HepG2 (cell line): ENCODE data around the gene LRRC45. TPM values are rescaled to one million over a fixed set of nuclear protein-coding genes. Genes with fewer than 3 reads are reported as not detected.

Source experiments
- ATAC-seq: fragments of 200-7000 bp; cut with Tn5 transposase; 3 replicates; pipeline ENCODE4 v1.9.1; 2020; ENCODE audit warnings: mild to moderate bottlenecking, moderate library complexity
- BruUV-seq: library from RNA; stranded (reverse); fragments of 400-500 nt; replicated peaks from 2 replicates; lab custom pipeline; 2021; lab: Mats Ljungman, UMichigan
- CTCF ChIA-PET: fragments of 300-600 bp; formaldehyde crosslinking; extraction: SDS; loops from one replicate; lab custom pipeline; 2021; ENCODE audit warnings: low total read pairs, inconsistent platforms, low intra/inter-chr PET ratio; lab: Yijun Ruan, JAX
- POLR2A ChIA-PET: fragments of 350-600 bp; sonication (Branson Sonifier 250); formaldehyde crosslinking; loops from one replicate; lab custom pipeline; 2020; ENCODE audit warnings: antibody characterized with exemption, inconsistent platforms; lab: Yijun Ruan, JAX
- DNase-seq: peaks from one replicate; pipeline ENCODE4 v3.0.0-alpha.2; 2015; ENCODE audit warnings: low spot score
- FAIRE-seq: peaks from 3 replicates; lab custom pipeline; 2011; peaks lifted over from hg19 to GRCh38; lab: Jason Lieb, UNC
- H2AFZ ChIP-seq: one replicate; pipeline ENCODE4 v1.6.1; 2011; ENCODE audit warnings: low read length, inconsistent platforms
- H3K27ac ChIP-seq: fragments of 300-600 bp; 3 replicates; pipeline ENCODE4 v1.8.0; 2011; ENCODE audit warnings: mixed run types, mild to moderate bottlenecking, mixed read lengths, low read length, inconsistent platforms; ENCODE audit not compliant: insufficient read depth; ENCODE audit errors: extremely low read length
- H3K27me3 ChIP-seq, 2 experiments: fragments of 200-600 bp in 1 of 2; 2 replicates in 1 of 2; 3 replicates in 1 of 2; pipeline versions ENCODE4 v1.6.0 to v1.8.0; 2011; ENCODE audit warnings: low read length in 2 of 2, mild to moderate bottlenecking in 2 of 2, moderate library complexity in 2 of 2, inconsistent platforms in 1 of 2; ENCODE audit not compliant: insufficient read depth in 2 of 2, control insufficient read depth in 1 of 2
- H3K36me3 ChIP-seq, 2 experiments: fragments of 200-600 bp in 1 of 2; replicated peaks in 1 of 2; 2 replicates in 1 of 2; 3 replicates in 1 of 2; pipeline versions ENCODE4 v1.5.1 to v1.8.0; 2011; ENCODE audit warnings: low read length in 2 of 2, inconsistent platforms in 1 of 2; ENCODE audit not compliant: insufficient read depth in 2 of 2, control insufficient read depth in 1 of 2
- H3K4me1 ChIP-seq: 2 replicates; pipeline ENCODE4 v1.5.1; 2012; ENCODE audit warnings: low read length, inconsistent platforms; ENCODE audit not compliant: insufficient read depth
- H3K4me2 ChIP-seq: 2 replicates; pipeline ENCODE4 v1.6.0; 2011; ENCODE audit warnings: low read depth, low read length, inconsistent platforms
- H3K4me3 ChIP-seq, 3 experiments: fragments of 200-600 bp in 1 of 3; sonication (generic), shearing (Covaris generic) in 1 of 3; replicated peaks in 1 of 3; 2 replicates each; pipeline ENCODE4 v1.5.1; 2011 to 2016; ENCODE audit warnings: low read length in 3 of 3, inconsistent platforms in 2 of 3, low read depth in 2 of 3, mild to moderate bottlenecking in 2 of 3, control low read depth in 1 of 3, mixed read lengths in 1 of 3; ENCODE audit not compliant: insufficient read depth in 1 of 3
- H3K79me2 ChIP-seq: one replicate; pipeline ENCODE4 v1.6.1; 2011; ENCODE audit warnings: low read length, inconsistent platforms; ENCODE audit not compliant: insufficient read depth
- H3K9ac ChIP-seq: 2 replicates; pipeline ENCODE4 v1.6.0; 2011; ENCODE audit warnings: mild to moderate bottlenecking, low read depth, low read length, inconsistent platforms; ENCODE audit not compliant: insufficient read depth
- H3K9me3 ChIP-seq: 2 replicates; pipeline ENCODE4 v1.5.1; 2012; ENCODE audit warnings: mild to moderate bottlenecking, low read length
- H4K20me1 ChIP-seq: 2 replicates; pipeline ENCODE4 v1.6.0; 2011; ENCODE audit warnings: inconsistent platforms, mild to moderate bottlenecking, low read length, moderate library complexity; ENCODE audit not compliant: insufficient read depth
- ADNP ChIP-seq: sonication (generic); formaldehyde crosslinking; IDR thresholded peaks from 2 replicates; pipeline ENCODE4 v1.4.0; 2020; ENCODE audit warnings: missing genetic modification reagents
- AGO2 ChIP-seq: fragments of 200-400 bp; formaldehyde crosslinking; optimal IDR thresholded peaks from 2 replicates; pipeline ENCODE3; 2017; ENCODE audit warnings: mild to moderate bottlenecking, low read depth, low read length, moderate library complexity
- CREM ChIP-seq, 2 experiments: sonication (generic) in 1 of 2; formaldehyde crosslinking in 1 of 2; IDR thresholded peaks; 2 replicates each; pipeline versions ENCODE4 v1.4.0 to v1.6.1; 2016 to 2020; ENCODE audit warnings: antibody characterized with exemption in 1 of 2, mild to moderate bottlenecking in 1 of 2, missing genetic modification reagents in 1 of 2
- KLF12 ChIP-seq: sonication (generic); formaldehyde crosslinking; IDR thresholded peaks from 2 replicates; pipeline ENCODE4 v1.4.0; 2020; ENCODE audit warnings: missing genetic modification reagents, borderline replicate concordance
- MAFG ChIP-seq: sonication (generic); formaldehyde crosslinking; IDR thresholded peaks from 2 replicates; pipeline ENCODE4 v1.5.1; 2020; ENCODE audit warnings: mild to moderate bottlenecking, missing genetic modification reagents
- TP53 ChIP-seq: sonication (generic); formaldehyde crosslinking; conservative IDR thresholded peaks from 2 replicates; pipeline ENCODE4 v1.4.0; 2020; ENCODE audit warnings: missing genetic modification reagents
- YY1 ChIP-seq: IDR thresholded peaks from 2 replicates; pipeline ENCODE4 v1.6.1; 2011; ENCODE audit warnings: low read length, low read depth, moderate library complexity, mild to moderate bottlenecking; ENCODE audit not compliant: insufficient read depth, insufficient replicate concordance
- ZNF24 ChIP-seq: fragments of 450-650 bp; IDR thresholded peaks from 2 replicates; pipeline ENCODE4 v1.6.1; 2017; ENCODE audit warnings: antibody characterized with exemption, mild to moderate bottlenecking
- WGBS: methylation state at CpG from one replicate; pipeline ENCODE4 v1.1.6; 2017; ENCODE audit warnings: low lambda C conversion rate; 5-methylcytosine and 5-hydroxymethylcytosine counted together
- in situ Hi-C: cut with HindIII; loops from 2 replicates; pipeline ENCODE4 v1.10.0; 2017; ENCODE audit warnings: low pct_unique_long_range_greater_than_20kb; ENCODE audit not compliant: extremely low pct_ligation_motif_present
- intact Hi-C: fragments of 100-400 bp; cut with micrococcal nuclease; formaldehyde crosslinking; loops from one replicate; pipeline ENCODE4 v1.10.0; 2022; ENCODE audit not compliant: unreplicated experiment
- polyA plus RNA-seq, 8 experiments: library from polyadenylated mRNA; depleted of rRNA in 3 of 8; stranded (reverse) in 7 of 8; unstranded in 1 of 8; fragments of >200 nt; fragmentation: Illumina TruSeq in 4 of 8; extraction: Trizol in 4 of 8; gene quantifications; 2 replicates each; pipeline versions ENCODE4 v1.2.1 to v1.2.3, GENCODE V29; 2011 to 2016; ENCODE audit warnings: low read depth in 4 of 8, missing spikeins in 1 of 8, mixed read lengths in 1 of 8; ENCODE audit not compliant: insufficient read depth in 1 of 8
- total RNA-seq, 5 experiments: library from RNA; depleted of rRNA; stranded (reverse); fragments of >200 nt; fragmentation: Illumina TruSeq; extraction: Trizol; gene quantifications; 2 replicates each; pipeline ENCODE4 v1.2.3, GENCODE V29; 2016; ENCODE audit warnings: low read depth in 1 of 5
- TF ChIP-seq, protein P1 (sequence below): sonication (generic); formaldehyde crosslinking; IDR thresholded peaks from 2 replicates; pipeline ENCODE4 v1.4.0; 2020; ENCODE audit warnings: mild to moderate bottlenecking, missing genetic modification reagents
- TF ChIP-seq, protein P2 (sequence below): sonication (generic); formaldehyde crosslinking; IDR thresholded peaks from 2 replicates; pipeline ENCODE4 v1.5.1; 2020; ENCODE audit warnings: mild to moderate bottlenecking, missing genetic modification reagents, moderate library complexity
- TF ChIP-seq, protein P3 (sequence below): IDR thresholded peaks from 2 replicates; pipeline ENCODE4 v1.6.1; 2016; ENCODE audit warnings: low read depth
- TF ChIP-seq, protein P4 (sequence below): sonication (generic); formaldehyde crosslinking; conservative IDR thresholded peaks from 2 replicates; pipeline ENCODE4 v1.4.0; 2020; ENCODE audit warnings: missing genetic modification reagents

Gene LRRC45
- total and polyA plus RNA-seq, 2 of the 13 experiments (the other 11 are each of a cell fraction or from before 2014, with no cell fraction given): 11.6 to 48.1 TPM

DNA sequence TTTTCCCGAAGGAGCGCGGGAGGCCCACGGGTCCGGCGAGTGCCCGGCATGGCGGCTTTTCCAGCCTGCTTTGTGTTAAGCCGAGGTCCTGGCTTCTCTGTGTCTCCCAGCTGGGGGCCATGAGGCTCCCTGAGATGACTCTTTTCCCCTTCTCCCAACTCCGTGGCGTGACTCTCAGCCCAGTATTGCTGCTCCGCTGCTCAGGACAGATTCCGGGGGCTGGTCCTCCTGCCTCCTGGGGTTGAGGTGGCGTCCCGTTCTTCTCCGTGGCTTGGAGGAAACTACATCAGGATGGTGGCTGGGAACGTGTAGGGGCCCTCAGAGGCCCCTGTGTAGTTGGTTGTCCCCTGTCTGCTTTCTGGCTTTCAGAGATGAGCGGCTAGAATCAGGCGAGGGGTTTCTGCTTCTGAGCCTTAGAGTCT is 29.5 kb downstream of the LRRC45 start (continued):
- TF ChIP-seq, protein P1, sequence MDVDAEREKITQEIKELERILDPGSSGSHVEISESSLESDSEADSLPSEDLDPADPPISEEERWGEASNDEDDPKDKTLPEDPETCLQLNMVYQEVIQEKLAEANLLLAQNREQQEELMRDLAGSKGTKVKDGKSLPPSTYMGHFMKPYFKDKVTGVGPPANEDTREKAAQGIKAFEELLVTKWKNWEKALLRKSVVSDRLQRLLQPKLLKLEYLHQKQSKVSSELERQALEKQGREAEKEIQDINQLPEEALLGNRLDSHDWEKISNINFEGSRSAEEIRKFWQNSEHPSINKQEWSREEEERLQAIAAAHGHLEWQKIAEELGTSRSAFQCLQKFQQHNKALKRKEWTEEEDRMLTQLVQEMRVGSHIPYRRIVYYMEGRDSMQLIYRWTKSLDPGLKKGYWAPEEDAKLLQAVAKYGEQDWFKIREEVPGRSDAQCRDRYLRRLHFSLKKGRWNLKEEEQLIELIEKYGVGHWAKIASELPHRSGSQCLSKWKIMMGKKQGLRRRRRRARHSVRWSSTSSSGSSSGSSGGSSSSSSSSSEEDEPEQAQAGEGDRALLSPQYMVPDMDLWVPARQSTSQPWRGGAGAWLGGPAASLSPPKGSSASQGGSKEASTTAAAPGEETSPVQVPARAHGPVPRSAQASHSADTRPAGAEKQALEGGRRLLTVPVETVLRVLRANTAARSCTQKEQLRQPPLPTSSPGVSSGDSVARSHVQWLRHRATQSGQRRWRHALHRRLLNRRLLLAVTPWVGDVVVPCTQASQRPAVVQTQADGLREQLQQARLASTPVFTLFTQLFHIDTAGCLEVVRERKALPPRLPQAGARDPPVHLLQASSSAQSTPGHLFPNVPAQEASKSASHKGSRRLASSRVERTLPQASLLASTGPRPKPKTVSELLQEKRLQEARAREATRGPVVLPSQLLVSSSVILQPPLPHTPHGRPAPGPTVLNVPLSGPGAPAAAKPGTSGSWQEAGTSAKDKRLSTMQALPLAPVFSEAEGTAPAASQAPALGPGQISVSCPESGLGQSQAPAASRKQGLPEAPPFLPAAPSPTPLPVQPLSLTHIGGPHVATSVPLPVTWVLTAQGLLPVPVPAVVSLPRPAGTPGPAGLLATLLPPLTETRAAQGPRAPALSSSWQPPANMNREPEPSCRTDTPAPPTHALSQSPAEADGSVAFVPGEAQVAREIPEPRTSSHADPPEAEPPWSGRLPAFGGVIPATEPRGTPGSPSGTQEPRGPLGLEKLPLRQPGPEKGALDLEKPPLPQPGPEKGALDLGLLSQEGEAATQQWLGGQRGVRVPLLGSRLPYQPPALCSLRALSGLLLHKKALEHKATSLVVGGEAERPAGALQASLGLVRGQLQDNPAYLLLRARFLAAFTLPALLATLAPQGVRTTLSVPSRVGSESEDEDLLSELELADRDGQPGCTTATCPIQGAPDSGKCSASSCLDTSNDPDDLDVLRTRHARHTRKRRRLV (CRISPR knock-in tag): 0 out of 2 replicates have a peak, but pooled peaks have one; percentile 55
- no peak for TF ChIP-seq AGO2
- TF ChIP-seq, protein P2, sequence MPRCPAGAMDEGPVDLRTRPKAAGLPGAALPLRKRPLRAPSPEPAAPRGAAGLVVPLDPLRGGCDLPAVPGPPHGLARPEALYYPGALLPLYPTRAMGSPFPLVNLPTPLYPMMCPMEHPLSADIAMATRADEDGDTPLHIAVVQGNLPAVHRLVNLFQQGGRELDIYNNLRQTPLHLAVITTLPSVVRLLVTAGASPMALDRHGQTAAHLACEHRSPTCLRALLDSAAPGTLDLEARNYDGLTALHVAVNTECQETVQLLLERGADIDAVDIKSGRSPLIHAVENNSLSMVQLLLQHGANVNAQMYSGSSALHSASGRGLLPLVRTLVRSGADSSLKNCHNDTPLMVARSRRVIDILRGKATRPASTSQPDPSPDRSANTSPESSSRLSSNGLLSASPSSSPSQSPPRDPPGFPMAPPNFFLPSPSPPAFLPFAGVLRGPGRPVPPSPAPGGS (CRISPR knock-in tag): no peak
- no peak for TF ChIP-seq TP53
- no peak for TF ChIP-seq CREM (IDR thresholded peaks at IDR 0.05)
- no peak for TF ChIP-seq CREM (CRISPR knock-in tag; IDR thresholded peaks at IDR 0.05)

DNA sequence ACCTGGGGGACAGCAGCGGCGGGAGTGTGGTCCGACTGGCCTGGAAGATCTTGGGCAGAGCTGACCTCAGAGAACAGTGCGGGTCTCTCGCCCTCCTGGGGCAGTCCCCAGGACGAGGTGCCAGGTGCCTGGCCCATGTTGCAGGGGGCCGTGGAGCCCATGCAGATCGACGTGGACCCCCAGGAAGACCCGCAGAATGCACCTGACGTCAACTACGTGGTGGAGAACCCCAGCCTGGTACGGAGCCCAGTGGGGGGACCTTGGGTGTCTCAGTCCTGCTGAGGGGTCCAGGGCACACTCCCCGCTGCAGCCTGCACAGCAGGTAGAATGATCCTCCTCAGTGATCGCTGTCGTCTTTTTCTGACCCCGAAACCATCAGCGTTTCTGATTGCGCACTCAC is 30.0 kb downstream of the LRRC45 start:
- Histone ChIP-seq H4K20me1 (no peaks in the 10 kb centered on the region; the same call in 1 of the 2 replicates), H3K4me2 (peak overlapping the region; percentile 92), H3K27ac (no peak overlapping the region), H2AFZ (no peak overlapping the region), H3K27me3 (no peaks in the 10 kb centered on the region; a peak in 2 of 5 replicates), H3K4me1 (peaks cover 61% of the 10 kb centered on the region), H3K36me3 (peaks cover 24 to 43% of the 10 kb centered on the region in 2 experiments), H3K9ac (peak overlapping the region; percentile 94; the same call in 1 of the 2 replicates), H3K79me2 (peaks cover 37% of the 10 kb centered on the region), H3K9me3 (no peaks in the 10 kb centered on the region), H3K4me3 (peak overlapping the region; percentile 76 to 99 (median 95))
- in situ Hi-C loops: no loop called here
- intact Hi-C loops: loop anchor here (5.0 kb wide), 1 partner anchor 44 kb away; the partner anchor contains the start of gene FASN
- DNase-seq: no peak
- ChIA-PET CTCF (no interaction called here), POLR2A (interaction anchor here (1.2 to 3.4 kb wide), 2 partner anchors 13 to 16 kb away, joined by 3 to 33 read pairs; partner anchors contain the start of gene DCXR)
- BruUV-seq: no TSS peak
- WGBS: 99% methylated on average over 13 of the region's 19 CpGs
- FAIRE-seq: no peak
- ATAC-seq: no peak
- no peak for TF ChIP-seq YY1
- no peak for TF ChIP-seq MAFG (CRISPR knock-in tag)
- TF ChIP-seq, protein P3, sequence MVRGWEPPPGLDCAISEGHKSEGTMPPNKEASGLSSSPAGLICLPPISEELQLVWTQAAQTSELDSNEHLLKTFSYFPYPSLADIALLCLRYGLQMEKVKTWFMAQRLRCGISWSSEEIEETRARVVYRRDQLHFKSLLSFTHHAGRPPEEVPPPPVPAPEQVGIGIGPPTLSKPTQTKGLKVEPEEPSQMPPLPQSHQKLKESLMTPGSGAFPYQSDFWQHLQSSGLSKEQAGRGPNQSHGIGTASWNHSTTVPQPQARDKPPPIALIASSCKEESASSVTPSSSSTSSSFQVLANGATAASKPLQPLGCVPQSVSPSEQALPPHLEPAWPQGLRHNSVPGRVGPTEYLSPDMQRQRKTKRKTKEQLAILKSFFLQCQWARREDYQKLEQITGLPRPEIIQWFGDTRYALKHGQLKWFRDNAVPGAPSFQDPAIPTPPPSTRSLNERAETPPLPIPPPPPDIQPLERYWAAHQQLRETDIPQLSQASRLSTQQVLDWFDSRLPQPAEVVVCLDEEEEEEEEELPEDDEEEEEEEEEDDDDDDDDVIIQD (CRISPR knock-in tag): no peak
- TF ChIP-seq ADNP (CRISPR knock-in tag): no peak
- TF ChIP-seq ZNF24: no peak
- no peak for TF ChIP-seq KLF12 (CRISPR knock-in tag)
- TF ChIP-seq, protein P4, sequence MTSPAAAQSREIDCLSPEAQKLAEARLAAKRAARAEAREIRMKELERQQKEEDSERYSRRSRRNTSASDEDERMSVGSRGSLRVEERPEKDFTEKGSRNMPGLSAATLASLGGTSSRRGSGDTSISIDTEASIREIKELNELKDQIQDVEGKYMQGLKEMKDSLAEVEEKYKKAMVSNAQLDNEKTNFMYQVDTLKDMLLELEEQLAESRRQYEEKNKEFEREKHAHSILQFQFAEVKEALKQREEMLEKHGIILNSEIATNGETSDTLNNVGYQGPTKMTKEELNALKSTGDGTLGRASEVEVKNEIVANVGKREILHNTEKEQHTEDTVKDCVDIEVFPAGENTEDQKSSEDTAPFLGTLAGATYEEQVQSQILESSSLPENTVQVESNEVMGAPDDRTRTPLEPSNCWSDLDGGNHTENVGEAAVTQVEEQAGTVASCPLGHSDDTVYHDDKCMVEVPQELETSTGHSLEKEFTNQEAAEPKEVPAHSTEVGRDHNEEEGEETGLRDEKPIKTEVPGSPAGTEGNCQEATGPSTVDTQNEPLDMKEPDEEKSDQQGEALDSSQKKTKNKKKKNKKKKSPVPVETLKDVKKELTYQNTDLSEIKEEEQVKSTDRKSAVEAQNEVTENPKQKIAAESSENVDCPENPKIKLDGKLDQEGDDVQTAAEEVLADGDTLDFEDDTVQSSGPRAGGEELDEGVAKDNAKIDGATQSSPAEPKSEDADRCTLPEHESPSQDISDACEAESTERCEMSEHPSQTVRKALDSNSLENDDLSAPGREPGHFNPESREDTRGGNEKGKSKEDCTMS: no peak
